Vagina (tissue), 2 donors: ENCODE results near the gene MMP20. TPM values are rescaled to one million over a fixed set of nuclear protein-coding genes. Genes with fewer than 3 reads are reported as not detected.

ENCODE experiments used
- DNase-seq, 2 donors: peaks; one replicate each; pipeline ENCODE4 v3.0.0-alpha.2; 2017; ENCODE audit errors: extremely low spot score in 2 of 2
- H3K27ac ChIP-seq: fragments of 200-600 bp; sonication (generic); one replicate; pipeline ENCODE4 v1.5.1; 2019
- H3K27me3 ChIP-seq: fragments of 200-600 bp; sonication (generic); one replicate; pipeline ENCODE4 v1.5.1; 2019
- H3K36me3 ChIP-seq, 2 donors: fragments of 200-600 bp; sonication (generic); one replicate each; pipeline ENCODE4 v1.5.1; 2017 to 2019
- H3K4me1 ChIP-seq: fragments of 200-600 bp; sonication (generic); one replicate; pipeline ENCODE4 v1.5.1; 2019
- H3K4me3 ChIP-seq, 2 donors: fragments of 200-600 bp; sonication (generic); 1 replicate in 1 of 2; 2 replicates in 1 of 2; pipeline ENCODE4 v1.5.1; 2016 to 2019
- H3K9me3 ChIP-seq: fragments of 200-600 bp; sonication (generic); one replicate; pipeline ENCODE4 v1.5.1; 2019
- CTCF ChIP-seq, 3 experiments: fragments of 450-650 bp in 2 of 3; fragments of 200-600 bp in 1 of 3; sonication (generic) in 1 of 3; IDR thresholded peaks; one replicate each; pipeline ENCODE4 v1.5.1; 2017 to 2019; ENCODE audit warnings: antibody characterized with exemption in 3 of 3, mild to moderate bottlenecking in 2 of 3, moderate library complexity in 2 of 3
- POLR2A ChIP-seq, 2 donors: fragments of 450-650 bp; IDR thresholded peaks; one replicate each; pipeline ENCODE4 v1.6.1; 2017; ENCODE audit warnings: antibody characterized with exemption in 2 of 2, mild to moderate bottlenecking in 2 of 2, moderate library complexity in 2 of 2
- POLR2AphosphoS5 ChIP-seq, 2 donors: sonication (generic); formaldehyde crosslinking; IDR thresholded peaks; one replicate each; pipeline ENCODE4 v1.9.0; 2017; ENCODE audit warnings: antibody characterized with exemption in 2 of 2, mild to moderate bottlenecking in 2 of 2, low read depth in 1 of 2; ENCODE audit not compliant: insufficient read depth in 1 of 2
- intact Hi-C: fragments of 100-400 bp; cut with DNase I; formaldehyde crosslinking; loops from one replicate; pipeline ENCODE4 v1.15.1; 2023
- total RNA-seq: library from RNA; depleted of rRNA; stranded (reverse); fragments of >200 nt; gene quantifications from one replicate; pipeline ENCODE4 v1.2.3, GENCODE V29; 2016

The MMP20 gene
- total RNA-seq, 1 donor from 2014 or later: not detected

- Histone ChIP-seq H3K27me3 (no peaks in the 10 kb centered on the region), H3K4me3 (no peak overlapping the region), H3K9me3 (no peaks in the 10 kb centered on the region), H3K27ac (no peak overlapping the region), H3K36me3 (no peaks in the 10 kb centered on the region), H3K4me1 (no peaks in the 10 kb centered on the region)
- TF ChIP-seq CTCF (IDR thresholded peaks at IDR 0.05) (no peak), POLR2AphosphoS5 (IDR thresholded peaks at IDR 0.05; ENCODE audit: insufficient read depth in 1 of 2, low read depth in 1 of 2) (no peak), POLR2A (IDR thresholded peaks at IDR 0.05) (no peak)
- intact Hi-C loops: no loop called here
- DNase-seq: no peak
Measured at GRCh38 chr11:102590276-102591049, 34.7 kb downstream of the MMP20 start.

- no peaks in the 10 kb centered on the region for H3K9me3 ChIP-seq
Measured at GRCh38 chr11:102589047-102589459, 36.1 kb downstream of the MMP20 start.

GRCh38 chr11:102587722-102588121 is 37.4 kb downstream of the MMP20 start:
- no peak overlapping the region for H3K27ac ChIP-seq
- TF ChIP-seq CTCF (IDR thresholded peaks at IDR 0.05) (no peak), POLR2AphosphoS5 (IDR thresholded peaks at IDR 0.05; ENCODE audit: insufficient read depth in 1 of 2, low read depth in 1 of 2) (no peak), POLR2A (IDR thresholded peaks at IDR 0.05) (no peak)
- H3K27me3 ChIP-seq: no peaks in the 10 kb centered on the region
- H3K4me3 ChIP-seq: no peak overlapping the region
- intact Hi-C loops: no loop called here
- no peaks in the 10 kb centered on the region for H3K9me3 ChIP-seq
- H3K4me1 ChIP-seq: no peaks in the 10 kb centered on the region
- DNase-seq: no peak
- no peaks in the 10 kb centered on the region for H3K36me3 ChIP-seq

More at GRCh38 chr11:102589047-102589459, 36.1 kb downstream of the MMP20 start:
- Histone ChIP-seq H3K36me3 (no peaks in the 10 kb centered on the region), H3K4me1 (no peaks in the 10 kb centered on the region), H3K27me3 (no peaks in the 10 kb centered on the region), H3K27ac (no peak overlapping the region), H3K4me3 (no peak overlapping the region)
- DNase-seq: no peak
- TF ChIP-seq POLR2AphosphoS5 (IDR thresholded peaks at IDR 0.05; ENCODE audit: insufficient read depth in 1 of 2, low read depth in 1 of 2) (no peak), CTCF (IDR thresholded peaks at IDR 0.05) (no peak), POLR2A (IDR thresholded peaks at IDR 0.05) (no peak)
- intact Hi-C loops: no loop called here

GRCh38 chr11:102583141-102583873 is 41.8 kb downstream of the MMP20 start:
- no peaks in the 10 kb centered on the region for H3K9me3 ChIP-seq
- intact Hi-C loops: no loop called here
- no peak for TF ChIP-seq CTCF (IDR thresholded peaks at IDR 0.05)
- TF ChIP-seq POLR2AphosphoS5 (IDR thresholded peaks at IDR 0.05; ENCODE audit: insufficient read depth in 1 of 2, low read depth in 1 of 2): no peak
- no peak for TF ChIP-seq POLR2A (IDR thresholded peaks at IDR 0.05)
- H3K4me3 ChIP-seq: no peak overlapping the region
- no peaks in the 10 kb centered on the region for H3K4me1 ChIP-seq
- H3K27me3 ChIP-seq: no peaks in the 10 kb centered on the region
- no peak overlapping the region for H3K27ac ChIP-seq
- no peak for DNase-seq
- H3K36me3 ChIP-seq: no peaks in the 10 kb centered on the region

- intact Hi-C loops: no loop called here
- Histone ChIP-seq H3K27me3 (no peaks in the 10 kb centered on the region), H3K9me3 (no peaks in the 10 kb centered on the region), H3K4me3 (no peak overlapping the region), H3K27ac (no peak overlapping the region), H3K4me1 (no peaks in the 10 kb centered on the region), H3K36me3 (no peaks in the 10 kb centered on the region)
- no peak for DNase-seq
- TF ChIP-seq POLR2A (IDR thresholded peaks at IDR 0.05) (no peak), CTCF (IDR thresholded peaks at IDR 0.05) (no peak)
Measured at GRCh38 chr11:102582140-102582539, 43.0 kb downstream of the MMP20 start.
